ENCODE results near the gene COTL1. TPM values are rescaled to one million over a fixed set of nuclear protein-coding genes. Genes with fewer than 3 reads are reported as not detected.

The COTL1 gene
- total and polyA plus RNA-seq, 4 donors, result 12.0 to 59.5 (median 23.0) TPM

DNA sequence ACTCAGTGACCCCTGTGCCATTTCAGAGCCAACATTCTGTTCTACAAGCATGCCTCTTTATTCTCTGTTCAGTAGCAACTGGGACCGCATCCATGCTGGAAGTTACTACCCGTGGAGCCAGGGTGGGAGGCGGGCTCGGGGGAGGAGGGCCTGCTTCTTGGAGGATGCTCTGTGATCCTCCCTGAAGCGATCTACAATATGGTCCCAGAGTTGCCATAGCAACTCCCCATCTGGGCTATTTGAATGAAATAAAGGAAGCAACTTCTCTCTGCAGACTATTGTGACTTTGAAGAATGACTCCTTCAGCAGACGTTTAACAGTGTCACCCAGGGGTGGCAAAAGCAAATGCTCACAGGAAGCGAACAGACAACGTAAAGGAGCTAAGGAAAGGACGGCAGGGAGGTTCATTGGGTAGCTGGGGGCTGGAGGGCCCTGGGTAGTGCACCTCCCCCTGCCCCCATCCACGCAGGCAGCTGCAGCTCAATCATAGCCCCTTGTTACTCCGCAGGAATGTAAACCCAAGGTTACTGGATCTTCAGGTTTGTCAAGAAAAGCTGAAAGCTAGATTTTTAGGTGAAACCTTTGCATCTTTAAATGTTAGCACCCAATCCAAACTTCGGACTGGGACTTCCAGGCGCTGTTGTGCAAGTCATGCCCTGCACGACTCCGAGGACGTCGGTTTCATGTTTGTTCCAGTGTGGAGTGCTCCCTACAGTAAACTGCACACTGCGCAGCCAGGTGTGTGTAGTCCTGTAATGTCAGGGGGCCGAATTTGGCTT lies 62.3 kb downstream of the COTL1 start (continued):
- TF ChIP-seq, protein P1, sequence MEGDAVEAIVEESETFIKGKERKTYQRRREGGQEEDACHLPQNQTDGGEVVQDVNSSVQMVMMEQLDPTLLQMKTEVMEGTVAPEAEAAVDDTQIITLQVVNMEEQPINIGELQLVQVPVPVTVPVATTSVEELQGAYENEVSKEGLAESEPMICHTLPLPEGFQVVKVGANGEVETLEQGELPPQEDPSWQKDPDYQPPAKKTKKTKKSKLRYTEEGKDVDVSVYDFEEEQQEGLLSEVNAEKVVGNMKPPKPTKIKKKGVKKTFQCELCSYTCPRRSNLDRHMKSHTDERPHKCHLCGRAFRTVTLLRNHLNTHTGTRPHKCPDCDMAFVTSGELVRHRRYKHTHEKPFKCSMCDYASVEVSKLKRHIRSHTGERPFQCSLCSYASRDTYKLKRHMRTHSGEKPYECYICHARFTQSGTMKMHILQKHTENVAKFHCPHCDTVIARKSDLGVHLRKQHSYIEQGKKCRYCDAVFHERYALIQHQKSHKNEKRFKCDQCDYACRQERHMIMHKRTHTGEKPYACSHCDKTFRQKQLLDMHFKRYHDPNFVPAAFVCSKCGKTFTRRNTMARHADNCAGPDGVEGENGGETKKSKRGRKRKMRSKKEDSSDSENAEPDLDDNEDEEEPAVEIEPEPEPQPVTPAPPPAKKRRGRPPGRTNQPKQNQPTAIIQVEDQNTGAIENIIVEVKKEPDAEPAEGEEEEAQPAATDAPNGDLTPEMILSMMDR (IDR thresholded peaks at IDR 0.05; ENCODE audit: low read depth, low read length, missing input control), result no peak
- no peak for TF ChIP-seq HNF4A (conservative IDR thresholded peaks at IDR 0.05)
- TF ChIP-seq RAD21 (IDR thresholded peaks at IDR 0.05), result no peak
- no peak for TF ChIP-seq RXRA (IDR thresholded peaks at IDR 0.05)

DNA sequence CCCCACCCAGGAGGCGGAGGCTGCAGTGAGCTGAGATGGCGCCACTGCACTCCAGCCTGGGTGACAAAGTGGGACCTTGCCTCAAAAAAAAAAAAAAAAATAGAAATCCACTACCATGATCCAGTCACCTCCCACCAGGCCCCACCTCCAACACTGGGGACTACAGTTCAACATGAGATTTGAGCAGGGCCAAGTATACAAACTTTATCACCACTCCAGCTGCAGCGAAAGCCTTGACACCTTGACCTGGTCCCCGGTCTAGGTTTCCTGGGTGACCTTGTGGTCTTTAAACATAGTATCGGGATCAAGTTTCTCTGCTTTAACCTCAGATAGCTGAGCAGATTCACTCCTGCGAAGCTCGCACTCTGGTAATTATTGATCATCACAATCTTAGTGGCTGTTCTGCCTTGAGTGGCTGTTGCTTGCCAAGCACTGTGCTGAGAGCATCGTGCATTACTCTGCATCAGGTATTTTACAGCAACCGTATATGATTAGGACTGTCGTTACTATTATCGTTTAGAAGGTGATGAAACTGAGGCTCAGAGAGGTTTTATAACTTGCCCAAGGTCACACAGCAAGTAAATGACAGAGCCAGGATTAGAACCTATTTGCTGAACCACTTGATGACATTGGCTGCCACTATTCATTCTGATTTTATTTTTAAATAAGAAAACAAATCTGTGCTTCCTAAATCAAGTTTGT lies 63.1 kb downstream of the COTL1 start:
- no peak overlapping the region for H3K27ac ChIP-seq (ENCODE audit: low read depth in 1 of 2, low read length in 2 of 2)
- peaks cover 0 to 5% (median 0%) of the 10 kb centered on the region in 4 donors for H3K27me3 ChIP-seq (ENCODE audit: control insufficient read depth in 4 of 4, insufficient read depth in 4 of 4, low read length in 3 of 4)
- 55% methylated on average over 11 of the region's 11 CpGs for WGBS
- H3K4me3 ChIP-seq (ENCODE audit: low read depth in 1 of 3, low read length in 3 of 3), result no peak overlapping the region
- H3K9ac ChIP-seq (ENCODE audit: low read depth in 1 of 2, low read length in 2 of 2), result no peak overlapping the region
- H3K9me3 ChIP-seq (ENCODE audit: control insufficient read depth in 4 of 4, low read length in 3 of 4), result no peaks in the 10 kb centered on the region
- TF ChIP-seq GABPA (IDR thresholded peaks at IDR 0.05 in 1 of 2, conservative IDR thresholded peaks at IDR 0.05 in 1 of 2) (no peak), NR2F2 (IDR thresholded peaks at IDR 0.05) (peak; percentile 75)
- H3K36me3 ChIP-seq (ENCODE audit: control insufficient read depth in 4 of 4, insufficient read depth in 3 of 4, low read depth in 1 of 4, low read length in 3 of 4), result no peaks in the 10 kb centered on the region
- no peaks in the 10 kb centered on the region for H3K4me1 ChIP-seq (ENCODE audit: control insufficient read depth in 4 of 4, insufficient read depth in 4 of 4, low read length in 3 of 4)
- DNase-seq (ENCODE audit: low spot score), result no peak

GRCh38 chr16:84553873-84554399 lies 63.9 kb downstream of the COTL1 start:
- no peaks in the 10 kb centered on the region for H3K9me3 ChIP-seq (ENCODE audit: control insufficient read depth in 4 of 4, low read length in 3 of 4)
- H3K36me3 ChIP-seq (ENCODE audit: control insufficient read depth in 4 of 4, insufficient read depth in 3 of 4, low read depth in 1 of 4, low read length in 3 of 4), result no peaks in the 10 kb centered on the region
- 87% methylated on average over 11 of the region's 11 CpGs for WGBS
- H3K27me3 ChIP-seq (ENCODE audit: control insufficient read depth in 4 of 4, insufficient read depth in 4 of 4, low read length in 3 of 4), result peaks cover 0 to 5% (median 0%) of the 10 kb centered on the region in 4 donors
- H3K9ac ChIP-seq (ENCODE audit: low read depth in 1 of 2, low read length in 2 of 2), result no peak overlapping the region
- H3K4me3 ChIP-seq (ENCODE audit: low read depth in 1 of 3, low read length in 3 of 3), result no peak overlapping the region
- no peak for DNase-seq (ENCODE audit: low spot score)
- H3K27ac ChIP-seq (ENCODE audit: low read depth in 1 of 2, low read length in 2 of 2), result no peak overlapping the region
- H3K4me1 ChIP-seq (ENCODE audit: control insufficient read depth in 4 of 4, insufficient read depth in 4 of 4, low read length in 3 of 4), result no peaks in the 10 kb centered on the region
- TF ChIP-seq MAX (IDR thresholded peaks at IDR 0.05) (no peak), RXRA (IDR thresholded peaks at IDR 0.05) (no peak), NR2F2 (IDR thresholded peaks at IDR 0.05) (no peak), GABPA (IDR thresholded peaks at IDR 0.05 in 1 of 2, conservative IDR thresholded peaks at IDR 0.05 in 1 of 2) (no peak), EGR1 (IDR thresholded peaks at IDR 0.05; ENCODE audit: low read depth in 2 of 2) (no peak), YY1 (IDR thresholded peaks at IDR 0.05) (no peak), FOXA1 (IDR thresholded peaks at IDR 0.05) (no peak), HNF4G (IDR thresholded peaks at IDR 0.05) (no peak), HNF4A (conservative IDR thresholded peaks at IDR 0.05) (no peak), ZBTB33 (IDR thresholded peaks at IDR 0.05) (no peak), JUND (IDR thresholded peaks at IDR 0.05) (no peak), FOXA2 (IDR thresholded peaks at IDR 0.05) (no peak), REST (IDR thresholded peaks at IDR 0.05) (no peak), SP1 (IDR thresholded peaks at IDR 0.05) (no peak), RAD21 (IDR thresholded peaks at IDR 0.05) (no peak), TAF1 (conservative IDR thresholded peaks at IDR 0.05) (no peak)
- TF ChIP-seq, protein P1 (IDR thresholded peaks at IDR 0.05; ENCODE audit: low read depth, low read length, missing input control), result no peak
- TF ChIP-seq, protein P2, sequence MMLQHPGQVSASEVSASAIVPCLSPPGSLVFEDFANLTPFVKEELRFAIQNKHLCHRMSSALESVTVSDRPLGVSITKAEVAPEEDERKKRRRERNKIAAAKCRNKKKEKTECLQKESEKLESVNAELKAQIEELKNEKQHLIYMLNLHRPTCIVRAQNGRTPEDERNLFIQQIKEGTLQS (IDR thresholded peaks at IDR 0.05), result no peak

Measured in liver (tissue), 9 donors.